BJ (cell line): Measurements from ENCODE around the gene PCBP2. TPM values are rescaled to one million over a fixed set of nuclear protein-coding genes. Genes with fewer than 3 reads are reported as not detected.

Experiments
- CTCF ChIA-PET: fragments of 350-600 bp; formaldehyde crosslinking; extraction: SDS; loops from one replicate; lab custom pipeline; 2021; ENCODE audit warnings: antibody characterized with exemption, inconsistent platforms; lab: Yijun Ruan, JAX
- POLR2A ChIA-PET: fragments of 300-600 bp; sonication (Branson Sonifier 250); formaldehyde crosslinking; extraction: SDS; loops from one replicate; lab custom pipeline; 2021; ENCODE audit warnings: antibody characterized with exemption; lab: Charles Lee
- DNase-seq: peaks from one replicate; pipeline ENCODE4 v3.0.0-alpha.2; 2011; ENCODE audit warnings: low read depth
- H3K27me3 ChIP-seq: 2 replicates; pipeline ENCODE4 v1.6.0; 2011; ENCODE audit warnings: low read length; ENCODE audit not compliant: control insufficient read depth, insufficient read depth
- H3K36me3 ChIP-seq: 2 replicates; pipeline ENCODE4 v1.5.1; 2011; ENCODE audit warnings: low read length; ENCODE audit not compliant: control insufficient read depth, insufficient read depth
- H3K4me3 ChIP-seq: 2 replicates; pipeline ENCODE4 v1.5.1; 2011; ENCODE audit warnings: low read depth, mild to moderate bottlenecking, control low read depth, low read length
- polyA plus RNA-seq: library from polyadenylated mRNA; depleted of rRNA; stranded (reverse); fragments of >200 nt; gene quantifications from 2 replicates; pipeline ENCODE4 v1.2.3, GENCODE V29; 2011; rRNA removed
- small RNA-seq: library from RNA; depleted of rRNA; stranded (forward); fragments of <200 nt; gene quantifications from one replicate; pipeline ENCODE3, GENCODE V24; 2012; ENCODE audit warnings: low replicate concordance, low read depth; ENCODE audit not compliant: insufficient read length
- TF ChIP-seq, protein P1 (sequence below): IDR thresholded peaks from 2 replicates; pipeline ENCODE4 v1.5.1; 2011; ENCODE audit warnings: low read depth, mild to moderate bottlenecking, control low read depth, inconsistent platforms, low read length, moderate library complexity; ENCODE audit not compliant: insufficient read depth

Gene PCBP2
- polyA plus RNA-seq, 1 experiment, result 268 TPM

DNA sequence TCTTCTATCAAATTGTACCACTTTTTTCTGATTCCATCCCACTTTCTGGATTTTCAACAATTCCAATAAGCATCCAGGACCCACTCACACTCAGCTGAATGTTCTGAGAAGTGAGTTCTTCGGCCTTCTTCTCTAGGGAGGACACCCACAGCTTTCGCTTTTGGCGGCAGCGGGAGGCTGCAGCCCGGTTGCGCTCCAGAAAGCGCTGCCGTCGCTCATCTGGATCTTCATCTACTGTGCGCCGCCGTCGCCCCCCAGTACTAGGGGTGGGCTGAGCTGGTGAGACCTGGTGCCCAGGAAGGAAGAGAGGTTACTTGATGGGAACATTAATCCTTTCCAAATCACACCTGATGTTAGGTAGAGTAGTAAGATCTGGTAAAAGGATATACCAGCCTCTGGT, 72.6 kb downstream of the PCBP2 start:
- TF ChIP-seq, protein P1, sequence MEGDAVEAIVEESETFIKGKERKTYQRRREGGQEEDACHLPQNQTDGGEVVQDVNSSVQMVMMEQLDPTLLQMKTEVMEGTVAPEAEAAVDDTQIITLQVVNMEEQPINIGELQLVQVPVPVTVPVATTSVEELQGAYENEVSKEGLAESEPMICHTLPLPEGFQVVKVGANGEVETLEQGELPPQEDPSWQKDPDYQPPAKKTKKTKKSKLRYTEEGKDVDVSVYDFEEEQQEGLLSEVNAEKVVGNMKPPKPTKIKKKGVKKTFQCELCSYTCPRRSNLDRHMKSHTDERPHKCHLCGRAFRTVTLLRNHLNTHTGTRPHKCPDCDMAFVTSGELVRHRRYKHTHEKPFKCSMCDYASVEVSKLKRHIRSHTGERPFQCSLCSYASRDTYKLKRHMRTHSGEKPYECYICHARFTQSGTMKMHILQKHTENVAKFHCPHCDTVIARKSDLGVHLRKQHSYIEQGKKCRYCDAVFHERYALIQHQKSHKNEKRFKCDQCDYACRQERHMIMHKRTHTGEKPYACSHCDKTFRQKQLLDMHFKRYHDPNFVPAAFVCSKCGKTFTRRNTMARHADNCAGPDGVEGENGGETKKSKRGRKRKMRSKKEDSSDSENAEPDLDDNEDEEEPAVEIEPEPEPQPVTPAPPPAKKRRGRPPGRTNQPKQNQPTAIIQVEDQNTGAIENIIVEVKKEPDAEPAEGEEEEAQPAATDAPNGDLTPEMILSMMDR, result no peak
- Histone ChIP-seq H3K36me3 (peaks cover 9% of the 10 kb centered on the region), H3K27me3 (no peaks in the 10 kb centered on the region), H3K4me3 (no peak overlapping the region)
- ChIA-PET CTCF (interaction anchor here (1.3 to 1.8 kb wide), 3 partner anchors 12 to 18 kb away, joined by 4 to 6 read pairs (median 6); no protein-coding TSS in a partner anchor), POLR2A (no interaction called here)
- DNase-seq, result no peak

DNA sequence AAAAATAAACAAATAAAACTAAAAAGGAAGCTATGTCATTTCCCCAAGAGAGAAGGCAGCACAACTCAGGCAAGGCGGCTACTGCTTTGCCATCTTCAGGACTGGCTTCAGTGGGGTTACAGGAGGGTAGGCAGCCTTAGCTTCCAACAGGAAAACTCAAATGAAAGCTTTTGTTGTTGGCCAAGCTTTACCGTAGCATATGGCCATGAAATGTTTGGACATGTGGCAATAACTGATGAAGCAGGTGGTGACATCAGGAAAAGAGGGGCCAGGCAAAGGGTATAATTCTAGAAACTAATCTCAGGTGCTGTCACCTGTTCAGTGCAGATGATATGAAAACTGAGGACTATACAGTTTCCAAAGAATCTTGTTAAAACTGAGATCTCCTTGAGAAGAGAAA, 78.2 kb downstream of the PCBP2 start:
- TF ChIP-seq, protein P1, result no peak
- no peak overlapping the region for H3K4me3 ChIP-seq
- no peaks in the 10 kb centered on the region for H3K27me3 ChIP-seq
- no peak for DNase-seq
- H3K36me3 ChIP-seq, result peaks cover 12% of the 10 kb centered on the region
- ChIA-PET POLR2A (no interaction called here), CTCF (interaction anchor here (1.1 kb wide), 1 partner anchor 14 kb away, joined by 5 read pairs; no protein-coding TSS in a partner anchor)

Small RNA genes within 50 kb of the gene (small RNA-seq; reads per million reads assigned to genes)
- gene AC023509.3, result 0.63 reads per million

Other genes starting within 250 kb of the PCBP2 start
- gene ITGB7, start 244.9 kb upstream of the PCBP2 start, polyA plus RNA-seq, result 0.59 and 0.63 TPM in 2 replicates
- 41.7 and 63.9 TPM in 2 replicates for gene RARG, start 219.9 kb upstream of the PCBP2 start, polyA plus RNA-seq
- 3.0 and 7.3 TPM in 2 replicates for gene ESPL1, start 183.8 kb upstream of the PCBP2 start, polyA plus RNA-seq
- 965 and 1,130 TPM in 2 replicates for gene PFDN5, start 156.6 kb upstream of the PCBP2 start, polyA plus RNA-seq
- gene MYG1, start 152.4 kb upstream of the PCBP2 start, polyA plus RNA-seq, result 49.7 and 78.3 TPM in 2 replicates
- 53.3 and 84.3 TPM in 2 replicates for gene AAAS, start 130.5 kb upstream of the PCBP2 start, polyA plus RNA-seq
- gene SP7, start 115.7 kb upstream of the PCBP2 start, polyA plus RNA-seq, result not detected in 2 replicates
- gene SP1, start 71.9 kb upstream of the PCBP2 start, polyA plus RNA-seq, result 44.4 and 58.2 TPM in 2 replicates
- not detected in 2 replicates for gene AMHR2, start 28.2 kb upstream of the PCBP2 start, polyA plus RNA-seq
- gene PRR13, start 10.4 kb upstream of the PCBP2 start, polyA plus RNA-seq, result 66.4 and 73.2 TPM in 2 replicates
- 43.9 and 61.2 TPM in 2 replicates for gene MAP3K12, start 47.4 kb downstream of the PCBP2 start, polyA plus RNA-seq
- 33.9 and 44.9 TPM in 2 replicates for gene TARBP2, start 49.2 kb downstream of the PCBP2 start, polyA plus RNA-seq
- not detected in 2 replicates for gene NPFF, start 55.4 kb downstream of the PCBP2 start, polyA plus RNA-seq
- gene ATF7, start 174.3 kb downstream of the PCBP2 start, polyA plus RNA-seq, result 21.8 and 22.9 TPM in 2 replicates
- 356 and 381 TPM in 2 replicates for gene ATP5MC2, start 224.0 kb downstream of the PCBP2 start, polyA plus RNA-seq